Activated naive CD8-positive, alpha-beta T cell (primary cell): Measurements from ENCODE around the gene CAPN3.

ENCODE experiments used
- H3K27ac Mint-ChIP-seq: one replicate; pipeline ENCODE4 v1.8.0; 2021; ENCODE audit warnings: mixed read lengths
- H3K27me3 Mint-ChIP-seq: one replicate; pipeline ENCODE4 v1.8.0; 2021; ENCODE audit warnings: mixed read lengths
- H3K36me3 Mint-ChIP-seq: one replicate; pipeline ENCODE4 v1.8.0; 2021; ENCODE audit warnings: mixed read lengths
- H3K4me1 Mint-ChIP-seq: one replicate; pipeline ENCODE4 v1.8.0; 2021; ENCODE audit warnings: low read depth, mixed read lengths
- H3K4me3 Mint-ChIP-seq: one replicate; pipeline ENCODE4 v1.8.0; 2021; ENCODE audit warnings: mild to moderate bottlenecking, mixed read lengths
- H3K9me3 Mint-ChIP-seq: one replicate; pipeline ENCODE4 v1.8.0; 2021; ENCODE audit warnings: low read depth, mixed read lengths

Gene CAPN3

DNA sequence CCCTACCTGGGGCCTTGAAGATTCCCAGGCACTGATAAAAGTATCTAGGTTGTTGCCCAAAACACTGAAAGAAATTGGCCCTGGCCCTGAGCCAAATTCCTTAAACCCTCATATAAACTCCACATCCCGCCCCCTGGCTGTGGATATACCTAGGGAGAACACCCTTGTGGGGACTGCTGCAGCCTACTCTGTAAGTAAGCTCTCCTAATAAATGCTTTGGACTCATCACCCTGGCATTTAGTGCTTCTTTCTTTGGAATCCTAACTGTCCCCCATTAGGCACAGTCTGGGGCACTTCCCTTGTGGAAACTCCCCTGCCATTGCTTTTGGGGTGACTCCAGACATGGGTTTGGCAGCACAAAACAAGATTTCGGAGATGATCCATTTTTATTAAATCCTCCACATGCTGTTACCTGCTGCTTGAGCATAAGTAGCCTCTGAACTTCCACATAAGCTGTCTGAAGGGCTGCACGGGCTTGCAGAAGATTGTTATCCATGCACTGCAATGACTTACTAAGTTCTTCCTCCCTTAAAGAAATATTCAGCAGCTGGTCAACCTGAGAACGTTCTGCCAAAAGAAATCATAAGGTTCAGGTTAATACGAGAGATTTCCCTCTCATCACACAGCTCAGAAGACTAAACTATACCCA, 85.2 kb downstream of the CAPN3 start:
- H3K36me3 Mint-ChIP-seq: peaks cover 11% of the 10 kb centered on the region
- H3K27ac Mint-ChIP-seq: no peak overlapping the region
- peaks cover 2% of the 10 kb centered on the region for H3K4me1 Mint-ChIP-seq
- no peaks in the 10 kb centered on the region for H3K9me3 Mint-ChIP-seq
- no peaks in the 10 kb centered on the region for H3K27me3 Mint-ChIP-seq
- no peak overlapping the region for H3K4me3 Mint-ChIP-seq

DNA sequence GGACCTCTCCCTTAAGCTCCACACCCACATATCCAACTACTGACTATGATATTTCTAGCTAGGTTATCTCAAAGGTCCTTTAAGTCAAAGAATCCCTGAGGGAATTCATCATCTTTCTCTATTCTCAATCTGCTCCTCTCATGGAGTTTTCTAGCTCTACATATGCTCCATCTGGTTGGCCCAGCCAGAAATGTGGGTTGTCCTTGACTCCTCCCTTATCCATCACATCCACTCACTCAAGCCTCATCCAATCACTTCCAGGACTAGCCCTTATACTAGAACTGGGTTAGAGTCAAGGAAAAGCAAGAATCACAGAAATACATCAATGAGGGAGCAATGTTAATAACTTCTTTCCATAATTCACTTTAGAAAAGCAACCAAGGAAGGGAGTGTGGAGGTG, 86.2 kb downstream of the CAPN3 start:
- H3K27ac Mint-ChIP-seq: no peak overlapping the region
- peaks cover 19% of the 10 kb centered on the region for H3K36me3 Mint-ChIP-seq
- no peaks in the 10 kb centered on the region for H3K9me3 Mint-ChIP-seq
- no peak overlapping the region for H3K4me3 Mint-ChIP-seq
- H3K27me3 Mint-ChIP-seq: no peaks in the 10 kb centered on the region
- H3K4me1 Mint-ChIP-seq: peaks cover 2% of the 10 kb centered on the region

DNA sequence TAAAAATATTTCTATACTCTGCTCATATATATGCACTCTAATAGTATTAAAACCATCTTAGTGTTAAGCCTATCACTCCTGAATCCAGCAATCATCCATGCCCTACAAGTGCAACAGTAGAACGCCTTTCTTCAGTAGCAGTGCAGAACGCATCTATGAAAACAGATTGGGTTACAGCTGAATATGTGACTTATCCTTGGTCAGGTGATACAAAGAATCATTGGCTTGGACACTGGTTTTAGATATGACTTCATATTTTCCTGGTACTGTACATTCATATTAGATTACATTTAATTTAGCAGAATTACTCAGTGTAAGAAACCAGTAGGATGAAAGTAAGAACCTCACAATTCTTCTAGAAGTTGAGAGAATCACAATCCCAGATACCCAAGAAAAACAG, 88.3 kb downstream of the CAPN3 start:
- Mint-ChIP-seq H3K27me3 (no peaks in the 10 kb centered on the region), H3K4me3 (no peak overlapping the region), H3K9me3 (no peaks in the 10 kb centered on the region), H3K36me3 (peaks cover 21% of the 10 kb centered on the region), H3K27ac (no peak overlapping the region), H3K4me1 (peaks cover 2% of the 10 kb centered on the region)

DNA sequence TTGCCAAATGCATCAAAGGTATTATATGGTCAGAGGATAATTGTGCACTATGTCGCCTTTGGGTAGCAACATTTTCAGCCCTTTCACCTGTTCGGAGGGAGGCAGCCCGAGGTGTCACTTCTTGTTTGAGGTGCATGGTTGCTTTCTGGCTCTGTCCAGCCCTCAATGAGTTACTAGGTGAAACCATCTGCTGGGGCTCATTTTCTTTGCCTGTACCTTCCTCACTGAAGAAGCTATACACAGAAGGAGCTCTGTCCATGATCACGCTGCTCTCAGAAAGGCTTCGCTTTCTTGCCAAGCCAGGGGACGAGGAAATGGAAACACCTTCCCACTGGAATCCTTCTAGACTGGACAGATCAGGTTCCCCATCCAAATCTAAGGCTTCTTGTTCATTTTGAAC, 89.0 kb downstream of the CAPN3 start:
- Mint-ChIP-seq H3K36me3 (peaks cover 21% of the 10 kb centered on the region), H3K27ac (no peak overlapping the region), H3K4me1 (peaks cover 2% of the 10 kb centered on the region), H3K27me3 (no peaks in the 10 kb centered on the region), H3K9me3 (no peaks in the 10 kb centered on the region), H3K4me3 (no peak overlapping the region)

DNA sequence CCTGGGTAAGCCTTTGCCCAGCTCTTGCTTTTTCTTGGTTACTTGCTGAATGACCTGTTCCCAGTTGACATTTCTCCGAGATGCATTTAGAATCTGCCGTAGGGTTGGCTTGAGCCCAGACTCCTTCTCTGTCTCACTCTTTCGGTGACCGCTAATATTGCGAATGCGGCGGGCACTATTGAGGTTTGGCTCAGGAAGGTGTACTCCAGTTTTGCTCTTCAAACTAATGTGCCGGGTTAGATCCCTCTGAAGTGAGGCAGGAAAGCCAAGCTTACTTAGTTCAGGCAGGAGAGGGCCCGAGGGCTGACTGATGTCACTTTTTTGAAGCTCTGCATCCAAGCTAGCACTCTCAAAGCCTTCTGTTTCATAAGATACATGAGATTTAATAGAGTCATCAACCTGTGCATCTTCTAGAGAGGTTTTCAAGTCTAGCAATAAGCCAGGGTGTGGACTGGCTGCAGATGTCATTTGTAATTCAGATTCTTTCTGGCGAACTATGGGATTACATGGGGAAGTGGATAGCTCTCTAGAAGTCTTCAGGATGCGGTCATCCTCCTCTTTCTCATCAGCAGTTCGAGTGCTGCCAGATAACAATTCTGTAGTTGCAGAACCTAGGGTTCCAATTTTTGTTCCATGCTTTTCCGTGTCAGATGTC, 90.6 kb downstream of the CAPN3 start:
- H3K9me3 Mint-ChIP-seq: no peaks in the 10 kb centered on the region
- peaks cover 21% of the 10 kb centered on the region for H3K36me3 Mint-ChIP-seq
- H3K4me1 Mint-ChIP-seq: peaks cover 2% of the 10 kb centered on the region
- no peaks in the 10 kb centered on the region for H3K27me3 Mint-ChIP-seq
- no peak overlapping the region for H3K4me3 Mint-ChIP-seq
- no peak overlapping the region for H3K27ac Mint-ChIP-seq

DNA sequence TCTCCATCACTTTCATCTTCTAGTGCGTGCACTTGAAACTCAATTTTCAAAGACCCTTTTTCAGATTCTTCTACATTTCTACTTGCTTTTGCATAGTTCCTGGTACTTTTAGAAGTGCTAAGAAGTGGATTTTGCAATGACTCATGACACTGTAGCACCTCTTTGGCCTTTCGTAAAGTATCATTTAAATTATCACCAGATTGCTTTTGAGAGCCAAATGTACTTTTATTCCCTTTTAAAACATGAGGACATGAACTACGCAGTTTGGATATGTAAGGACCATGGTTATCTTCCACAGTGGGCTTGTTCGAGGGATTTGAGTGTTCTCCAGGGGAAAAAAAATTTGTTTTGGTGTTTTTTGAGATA, 91.1 kb downstream of the CAPN3 start:
- H3K9me3 Mint-ChIP-seq: no peaks in the 10 kb centered on the region
- H3K4me1 Mint-ChIP-seq: peaks cover 2% of the 10 kb centered on the region
- H3K27me3 Mint-ChIP-seq: no peaks in the 10 kb centered on the region
- no peak overlapping the region for H3K27ac Mint-ChIP-seq
- no peak overlapping the region for H3K4me3 Mint-ChIP-seq
- peaks cover 17% of the 10 kb centered on the region for H3K36me3 Mint-ChIP-seq

DNA sequence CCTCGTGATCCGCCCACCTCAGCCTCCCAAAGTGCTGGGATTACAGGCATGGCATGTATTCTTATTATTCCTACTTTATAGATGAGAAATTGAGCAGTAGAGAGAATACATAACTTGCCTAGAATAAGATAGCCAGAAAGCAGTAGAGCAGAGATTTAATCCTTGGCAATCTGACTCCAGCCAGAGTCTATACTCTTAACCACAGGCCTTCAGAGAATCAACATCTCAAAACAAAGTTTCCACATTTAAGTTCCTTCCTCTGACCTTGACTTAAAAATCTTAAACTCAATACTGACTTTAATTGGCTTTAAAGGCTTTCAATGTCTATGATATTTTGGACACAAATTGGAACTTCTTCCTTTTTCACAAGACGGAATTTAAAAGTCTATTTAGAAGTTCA, 94.5 kb downstream of the CAPN3 start:
- H3K27ac Mint-ChIP-seq: no peak overlapping the region
- no peak overlapping the region for H3K4me3 Mint-ChIP-seq
- H3K27me3 Mint-ChIP-seq: no peaks in the 10 kb centered on the region
- H3K36me3 Mint-ChIP-seq: peaks cover 16% of the 10 kb centered on the region
- H3K4me1 Mint-ChIP-seq: peaks cover 7% of the 10 kb centered on the region
- H3K9me3 Mint-ChIP-seq: no peaks in the 10 kb centered on the region

DNA sequence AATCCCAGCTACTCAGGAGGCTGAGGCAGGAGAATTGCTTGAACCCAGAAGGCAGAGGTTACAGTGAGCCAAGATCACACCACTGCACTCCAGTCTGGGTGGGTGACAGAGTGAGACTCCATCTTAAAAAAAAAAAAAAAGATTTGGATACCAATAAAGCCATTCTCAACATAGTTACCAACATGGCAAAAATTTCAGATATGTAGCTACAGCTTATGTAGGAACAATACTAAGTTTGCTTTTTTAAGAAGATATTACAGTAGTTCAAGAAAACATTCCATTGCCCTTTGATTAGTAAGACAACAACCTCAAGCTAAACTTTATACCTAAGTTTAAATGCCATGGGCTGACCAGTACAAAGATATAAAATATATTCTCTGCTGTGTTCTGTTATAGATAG, 97.2 kb downstream of the CAPN3 start:
- peaks cover 10% of the 10 kb centered on the region for H3K4me1 Mint-ChIP-seq
- H3K36me3 Mint-ChIP-seq: peaks cover 5% of the 10 kb centered on the region
- H3K27ac Mint-ChIP-seq: no peak overlapping the region
- no peaks in the 10 kb centered on the region for H3K9me3 Mint-ChIP-seq
- H3K4me3 Mint-ChIP-seq: no peak overlapping the region
- no peaks in the 10 kb centered on the region for H3K27me3 Mint-ChIP-seq

DNA sequence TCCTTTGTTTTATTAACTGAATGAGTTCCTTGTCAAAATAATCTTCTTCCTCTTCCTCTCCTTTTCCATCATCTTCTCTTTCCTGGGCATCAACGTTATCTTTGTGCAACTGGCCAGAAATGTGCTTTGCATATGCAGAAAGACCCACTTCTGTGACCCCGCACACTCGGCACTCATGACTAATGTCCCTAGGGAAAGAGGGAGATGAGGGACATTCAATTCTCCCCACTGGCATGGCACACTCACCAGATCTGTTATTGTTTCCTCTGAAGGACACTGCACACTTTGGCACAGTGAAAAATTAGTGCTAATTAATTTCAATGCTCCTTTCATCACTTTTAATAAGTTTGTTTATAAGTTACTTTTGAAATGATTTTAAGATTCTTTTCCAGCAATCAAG, 97.7 kb downstream of the CAPN3 start:
- H3K27me3 Mint-ChIP-seq: no peaks in the 10 kb centered on the region
- no peaks in the 10 kb centered on the region for H3K9me3 Mint-ChIP-seq
- H3K27ac Mint-ChIP-seq: no peak overlapping the region
- peaks cover 13% of the 10 kb centered on the region for H3K4me1 Mint-ChIP-seq
- H3K36me3 Mint-ChIP-seq: peaks cover 3% of the 10 kb centered on the region
- no peak overlapping the region for H3K4me3 Mint-ChIP-seq

DNA sequence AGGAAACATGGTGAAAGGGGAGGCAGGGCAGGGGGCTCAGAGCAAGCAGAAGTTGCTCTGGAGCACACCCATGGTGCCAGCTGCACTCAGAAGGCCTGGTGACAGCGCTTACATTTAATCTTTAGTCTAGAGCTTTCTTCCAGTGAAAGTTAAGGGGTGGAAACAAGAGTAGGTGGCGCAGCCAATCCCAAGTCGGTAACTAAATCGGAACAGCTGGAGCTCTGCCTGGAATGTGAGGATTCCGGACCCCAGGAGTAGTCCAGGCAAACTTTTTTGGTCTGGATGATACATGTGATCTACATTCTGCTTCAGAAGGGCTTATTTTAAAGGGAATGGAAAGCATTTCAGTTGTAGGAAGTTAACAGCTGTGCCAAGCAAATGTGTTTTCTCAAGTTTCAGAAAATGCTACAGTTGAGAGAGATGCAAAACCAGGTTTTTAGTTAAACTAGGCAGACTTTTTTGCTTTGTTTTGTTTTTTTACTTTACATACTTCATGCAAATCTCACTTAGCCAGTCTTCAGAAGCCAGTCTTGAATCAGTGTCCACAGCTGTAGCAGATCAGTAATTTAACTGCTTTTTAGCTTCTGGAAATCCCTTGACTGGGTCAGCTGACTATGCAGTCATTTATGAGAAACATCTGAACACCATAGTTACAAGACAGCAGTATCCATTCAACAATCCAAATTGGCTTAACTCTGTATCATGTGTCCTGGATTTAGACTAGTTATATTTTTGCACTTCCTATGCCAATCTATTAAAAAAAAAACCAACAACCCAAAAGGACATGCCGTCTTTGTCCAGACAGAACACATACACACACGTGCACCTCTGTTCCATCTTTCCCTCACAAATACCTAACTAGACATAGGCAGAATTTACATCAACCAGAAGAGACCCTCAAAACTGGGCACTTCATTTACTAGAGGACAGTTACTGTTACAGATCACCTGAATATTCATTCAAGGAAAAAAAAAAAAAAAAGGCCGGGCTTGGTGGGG, 98.4 kb downstream of the CAPN3 start:
- no peaks in the 10 kb centered on the region for H3K9me3 Mint-ChIP-seq
- H3K4me3 Mint-ChIP-seq: no peak overlapping the region
- H3K4me1 Mint-ChIP-seq: peaks cover 13% of the 10 kb centered on the region
- no peaks in the 10 kb centered on the region for H3K27me3 Mint-ChIP-seq
- H3K36me3 Mint-ChIP-seq: peaks cover 3% of the 10 kb centered on the region
- H3K27ac Mint-ChIP-seq: no peak overlapping the region

DNA sequence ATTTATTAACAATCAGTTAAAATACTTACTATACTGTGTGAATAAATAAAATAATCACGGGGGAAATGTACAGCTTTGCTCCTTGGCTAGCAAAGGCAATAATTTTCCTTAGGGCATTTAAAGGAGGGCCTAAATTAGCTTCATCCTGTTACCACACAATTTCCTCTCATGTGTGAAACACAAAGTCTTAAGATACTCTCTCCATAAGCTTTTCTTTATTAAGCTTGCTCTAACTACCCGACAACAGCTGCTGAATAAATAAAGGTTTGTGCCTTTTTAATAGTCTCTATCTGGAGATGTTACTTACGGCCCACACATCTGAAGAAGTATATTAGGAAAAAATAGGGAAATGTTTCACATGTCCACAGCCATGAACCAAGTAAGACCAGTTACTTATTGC, 102.0 kb downstream of the CAPN3 start:
- no peaks in the 10 kb centered on the region for H3K27me3 Mint-ChIP-seq
- no peaks in the 10 kb centered on the region for H3K9me3 Mint-ChIP-seq
- peaks cover 9% of the 10 kb centered on the region for H3K36me3 Mint-ChIP-seq
- peaks cover 13% of the 10 kb centered on the region for H3K4me1 Mint-ChIP-seq
- H3K27ac Mint-ChIP-seq: no peak overlapping the region
- H3K4me3 Mint-ChIP-seq: no peak overlapping the region
